Measurements from ENCODE around the gene WDR47. TPM values are rescaled to one million over a fixed set of nuclear protein-coding genes. Genes with fewer than 3 reads are reported as not detected.

Gene WDR47
- total RNA-seq, 4 donors from 2014 or later = 13.3 to 22.7 (median 18.3) TPM

DNA sequence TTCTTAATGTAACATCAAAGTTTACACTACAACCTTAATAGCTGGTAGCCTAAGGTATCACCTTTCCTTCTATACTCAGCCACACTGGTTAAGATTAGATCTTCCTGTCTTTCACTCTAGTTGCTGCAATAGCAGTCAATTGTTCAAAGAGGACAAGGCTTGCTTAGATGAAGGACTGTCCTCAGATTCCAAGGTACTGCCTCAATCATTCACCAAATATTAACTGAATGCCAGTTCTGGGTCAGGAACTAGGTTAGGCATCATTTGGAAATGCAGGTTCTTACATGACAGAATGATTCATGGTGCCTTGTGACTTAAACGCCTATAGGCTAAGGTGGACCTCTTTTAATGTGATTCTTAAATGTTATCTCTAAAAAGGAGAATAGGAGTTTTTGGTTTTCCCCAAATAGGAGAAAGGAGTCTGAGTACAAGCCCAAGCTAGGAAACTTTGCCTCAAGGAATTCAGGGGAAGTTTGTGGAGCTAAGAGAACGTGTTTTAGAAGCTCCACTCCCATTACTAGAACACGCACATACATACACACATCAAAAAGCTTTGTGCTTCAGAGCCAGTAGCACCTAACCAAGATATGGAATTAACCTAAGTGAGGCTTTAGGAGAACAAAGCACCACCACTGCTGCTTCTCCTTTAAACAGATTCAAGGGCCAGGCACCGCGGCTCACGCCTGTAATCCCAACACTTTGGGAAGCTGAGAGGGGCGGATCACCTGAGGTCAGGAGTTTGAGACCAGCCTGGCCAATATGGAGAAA is 8.5 kb upstream of the WDR47 start:
- H3K36me3 ChIP-seq = no peaks in the 10 kb centered on the region
- peak overlapping the region; percentile 69 to 90 (median 80) for H3K27ac ChIP-seq
- H3K27me3 ChIP-seq = no peaks in the 10 kb centered on the region
- 45 to 50% methylated on average over 4 to 6 of the region's 7 CpGs for WGBS, 2 donors
- no peak for TF ChIP-seq POLR2A (IDR thresholded peaks at IDR 0.05)
- TF ChIP-seq, protein P1, sequence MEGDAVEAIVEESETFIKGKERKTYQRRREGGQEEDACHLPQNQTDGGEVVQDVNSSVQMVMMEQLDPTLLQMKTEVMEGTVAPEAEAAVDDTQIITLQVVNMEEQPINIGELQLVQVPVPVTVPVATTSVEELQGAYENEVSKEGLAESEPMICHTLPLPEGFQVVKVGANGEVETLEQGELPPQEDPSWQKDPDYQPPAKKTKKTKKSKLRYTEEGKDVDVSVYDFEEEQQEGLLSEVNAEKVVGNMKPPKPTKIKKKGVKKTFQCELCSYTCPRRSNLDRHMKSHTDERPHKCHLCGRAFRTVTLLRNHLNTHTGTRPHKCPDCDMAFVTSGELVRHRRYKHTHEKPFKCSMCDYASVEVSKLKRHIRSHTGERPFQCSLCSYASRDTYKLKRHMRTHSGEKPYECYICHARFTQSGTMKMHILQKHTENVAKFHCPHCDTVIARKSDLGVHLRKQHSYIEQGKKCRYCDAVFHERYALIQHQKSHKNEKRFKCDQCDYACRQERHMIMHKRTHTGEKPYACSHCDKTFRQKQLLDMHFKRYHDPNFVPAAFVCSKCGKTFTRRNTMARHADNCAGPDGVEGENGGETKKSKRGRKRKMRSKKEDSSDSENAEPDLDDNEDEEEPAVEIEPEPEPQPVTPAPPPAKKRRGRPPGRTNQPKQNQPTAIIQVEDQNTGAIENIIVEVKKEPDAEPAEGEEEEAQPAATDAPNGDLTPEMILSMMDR (IDR thresholded peaks at IDR 0.05) = no peak
- H3K4me1 ChIP-seq = peaks cover 0 to 52% (median 10%) of the 10 kb centered on the region in 3 donors
- intact Hi-C loops (cut with DNase I) = no loop called here
- no peaks in the 10 kb centered on the region for H3K9me3 ChIP-seq
- peak overlapping the region in 2 of 4 donors; percentile 9 to 32 for H3K4me3 ChIP-seq
- DNase-seq = no peak

DNA sequence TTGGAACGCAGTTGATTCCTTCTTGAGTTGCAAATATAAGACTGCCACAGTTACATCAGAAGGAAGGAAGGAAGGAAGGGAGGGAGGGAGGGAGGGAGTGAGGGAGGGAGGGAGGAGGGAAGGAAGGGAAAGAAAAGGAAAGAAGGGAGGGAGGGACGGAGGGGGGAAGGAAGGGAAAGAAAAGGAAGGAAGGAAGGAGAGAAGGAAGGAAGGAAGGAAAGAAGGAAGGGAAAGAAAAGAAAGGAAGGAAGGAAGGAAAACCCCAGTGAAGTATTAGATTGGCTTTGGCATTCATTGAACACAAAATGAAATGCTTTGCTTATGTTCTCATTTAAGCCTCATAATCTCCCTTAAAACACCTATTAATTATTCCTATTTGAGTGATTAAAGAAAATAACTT is 6.4 kb upstream of the WDR47 start:
- H3K27me3 ChIP-seq = no peaks in the 10 kb centered on the region
- TF ChIP-seq POLR2A (IDR thresholded peaks at IDR 0.05) = no peak
- TF ChIP-seq, protein P1 (IDR thresholded peaks at IDR 0.05) = no peak
- H3K9me3 ChIP-seq = no peaks in the 10 kb centered on the region
- H3K27ac ChIP-seq = no peak overlapping the region
- H3K4me1 ChIP-seq = peaks cover 0 to 52% (median 10%) of the 10 kb centered on the region in 3 donors
- DNase-seq = no peak
- no peak overlapping the region for H3K4me3 ChIP-seq
- 23 to 40% methylated on average over 2 of the region's 2 CpGs for WGBS, 2 donors
- H3K36me3 ChIP-seq = no peaks in the 10 kb centered on the region
- intact Hi-C loops (cut with DNase I) = loop anchor here (10.0 kb wide), 1 partner anchor 46 kb away; the partner anchor contains the start of gene TMEM167B

DNA sequence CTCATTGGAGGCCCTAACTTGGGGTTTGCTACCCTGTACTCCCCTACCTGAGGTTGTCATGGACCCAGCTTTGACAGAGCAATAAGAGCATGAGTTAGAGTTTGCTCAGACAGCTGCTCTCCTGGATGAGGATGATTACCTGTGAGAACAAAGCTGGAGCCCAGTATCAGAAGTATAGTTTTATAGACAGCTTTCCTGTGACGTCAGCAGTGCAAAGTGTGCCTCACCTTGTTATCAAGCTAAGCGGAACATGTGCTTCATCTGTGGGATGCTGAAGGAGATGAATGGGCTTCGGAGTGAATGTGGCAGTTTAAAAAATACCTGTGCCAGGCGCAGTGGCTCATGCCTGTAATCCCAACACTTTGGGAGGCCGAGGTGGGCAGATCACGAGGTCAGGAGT is 5.4 kb upstream of the WDR47 start:
- TF ChIP-seq, protein P1 (IDR thresholded peaks at IDR 0.05) = no peak
- peak overlapping the region; percentile 29 to 72 (median 52) for H3K27ac ChIP-seq
- H3K36me3 ChIP-seq = no peaks in the 10 kb centered on the region
- no peak for DNase-seq
- H3K4me3 ChIP-seq = no peak overlapping the region
- intact Hi-C loops (cut with DNase I) = loop anchor here (10.0 kb wide), 1 partner anchor 47 kb away; the partner anchor contains the start of gene TMEM167B
- H3K9me3 ChIP-seq = no peaks in the 10 kb centered on the region
- no peaks in the 10 kb centered on the region for H3K27me3 ChIP-seq
- peaks cover 0 to 59% (median 10%) of the 10 kb centered on the region in 3 donors for H3K4me1 ChIP-seq
- WGBS, 2 donors = 80 to 84% methylated on average over 4 to 6 of the region's 6 CpGs

DNA sequence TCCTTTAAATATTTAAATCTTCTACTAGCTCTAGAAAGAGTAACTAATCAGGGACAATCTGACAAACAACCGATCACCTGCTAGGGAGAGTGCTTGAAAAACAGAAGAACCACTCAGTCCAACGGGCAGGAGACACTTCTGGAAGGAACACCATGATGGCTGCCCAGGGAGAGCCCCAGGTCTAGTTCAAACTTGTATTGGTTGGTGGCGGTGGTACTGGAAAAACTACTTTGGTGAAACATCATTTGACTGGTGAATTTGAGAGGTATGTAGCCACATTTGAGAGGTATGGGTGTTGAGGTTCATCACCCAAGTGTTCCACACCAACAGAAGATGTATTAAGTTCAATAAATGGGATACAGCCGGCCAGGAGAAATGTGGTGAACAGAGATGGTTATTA is 4.8 kb upstream of the WDR47 start:
- H3K27me3 ChIP-seq = no peaks in the 10 kb centered on the region
- intact Hi-C loops (cut with DNase I) = loop anchor here (10.0 kb wide), 1 partner anchor 48 kb away; the partner anchor contains the start of gene TMEM167B
- H3K9me3 ChIP-seq = no peaks in the 10 kb centered on the region
- no peak overlapping the region for H3K4me3 ChIP-seq
- no peak for TF ChIP-seq POLR2A (IDR thresholded peaks at IDR 0.05)
- TF ChIP-seq, protein P1 (IDR thresholded peaks at IDR 0.05) = no peak
- no peaks in the 10 kb centered on the region for H3K36me3 ChIP-seq
- peaks cover 0 to 60% (median 10%) of the 10 kb centered on the region in 3 donors for H3K4me1 ChIP-seq
- H3K27ac ChIP-seq = peak overlapping the region; percentile 29 to 72 (median 52)
- DNase-seq = no peak
- 36 to 40% methylated on average over 3 to 4 of the region's 4 CpGs for WGBS, 2 donors

DNA sequence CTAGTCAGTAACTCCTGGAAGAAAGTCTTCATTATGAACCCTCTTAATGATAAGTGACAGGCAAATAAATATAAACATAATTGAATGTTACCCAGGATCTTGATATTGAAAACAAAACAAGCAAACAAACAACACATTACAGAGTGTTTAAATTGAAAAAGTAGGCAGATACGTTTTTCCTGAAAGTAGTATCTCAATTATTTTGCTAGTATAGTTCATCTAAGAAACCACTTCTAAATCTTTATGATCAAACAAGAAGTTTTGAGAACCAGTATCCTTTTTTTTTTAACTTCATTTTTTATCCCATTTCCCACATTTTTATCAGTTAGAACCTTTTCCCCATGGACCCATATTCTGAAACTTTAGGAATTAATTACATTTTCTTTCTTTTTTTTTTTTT is 3.7 kb upstream of the WDR47 start:
- TF ChIP-seq, protein P1 (IDR thresholded peaks at IDR 0.05) = no peak
- no peak for TF ChIP-seq POLR2A (IDR thresholded peaks at IDR 0.05)
- intact Hi-C loops (cut with DNase I) = loop anchor here (10.0 kb wide), 1 partner anchor 49 kb away; the partner anchor contains the start of gene TMEM167B
- 66 to 73% methylated on average over 1 of the region's 1 CpG for WGBS, 2 donors

More for the DNA sequence above, 3.7 kb upstream of the WDR47 start:
- Histone ChIP-seq H3K36me3 (no peaks in the 10 kb centered on the region), H3K4me3 (no peak overlapping the region), H3K27me3 (no peaks in the 10 kb centered on the region), H3K9me3 (no peaks in the 10 kb centered on the region), H3K27ac (no peak overlapping the region), H3K4me1 (peaks cover 3 to 54% (median 11%) of the 10 kb centered on the region in 3 donors)
- no peak for DNase-seq
